Right ventricle myocardium superior (tissue), 1 donor: ENCODE results near the gene BCDIN3D. TPM values are rescaled to one million over a fixed set of nuclear protein-coding genes. Genes with fewer than 3 reads are reported as not detected.
"Not testable (repeated sequence)": the region's sequence is repeated elsewhere in the genome, so short reads cannot be mapped to it uniquely, and the experiment has no call there.

ENCODE experiments used
- ATAC-seq: fragments of 200-7000 bp; cut with Tn5 transposase; one replicate; pipeline ENCODE4 v1.9.1; 2020; ENCODE audit warnings: mild to moderate bottlenecking; ENCODE audit not compliant: poor library complexity
- DNase-seq: peaks from one replicate; pipeline ENCODE4 v3.0.0-alpha.2; 2020
- intact Hi-C: fragments of 100-400 bp; cut with DNase I; formaldehyde crosslinking; loops from one replicate; pipeline ENCODE4 v1.11.2; 2022
- total RNA-seq: library from RNA; stranded (reverse); fragmentation: NEBNext Ultra II Directional; extraction: Animal tissue kit (Norgen Biotek cat#: 25700); gene quantifications from one replicate; pipeline ENCODE4 v1.2.1, GENCODE V29; 2021
- donor health status: DM: no; HTN: yes; CAD: no; lungs with severe emphysema.

Gene BCDIN3D
- total RNA-seq, 1 donor from 2014 or later: 2.4 TPM

- intact Hi-C loops: loop anchor here (5.0 to 10.0 kb wide), 2 partner anchors 78 to 205 kb away; no protein-coding TSS in a partner anchor
- peak; percentile 45 for ATAC-seq
Observed at GRCh38 chr12:49866859-49867569, 24.1 kb upstream of the BCDIN3D start.

GRCh38 chr12:49865782-49866135 is 22.9 kb upstream of the BCDIN3D start:
- ATAC-seq (no peak), DNase-seq (no peak)
- intact Hi-C loops: loop anchor here (5.0 to 10.0 kb wide), 2 partner anchors 79 to 207 kb away; no protein-coding TSS in a partner anchor

More at GRCh38 chr12:49866859-49867569, 24.1 kb upstream of the BCDIN3D start:
- peak; percentile 87 for DNase-seq

- intact Hi-C loops: loop anchor here (5.0 to 10.0 kb wide), 2 partner anchors 80 to 207 kb away; no protein-coding TSS in a partner anchor
- ATAC-seq: no peak
- no peak for DNase-seq
Observed at GRCh38 chr12:49865109-49865781, 22.3 kb upstream of the BCDIN3D start.

GRCh38 chr12:49864798-49865090 is 21.8 kb upstream of the BCDIN3D start:
- no peak for DNase-seq
- intact Hi-C loops: loop anchor here (5.0 to 10.0 kb wide), 2 partner anchors 80 to 208 kb away; no protein-coding TSS in a partner anchor
- ATAC-seq: no peak

GRCh38 chr12:49863946-49864797 is 21.3 kb upstream of the BCDIN3D start:
- intact Hi-C loops: loop anchor here (10.0 kb wide), 1 partner anchor 81 kb away; no protein-coding TSS in a partner anchor
- DNase-seq: no peak
- no peak for ATAC-seq

- ATAC-seq: not testable (repeated sequence)
- intact Hi-C loops: loop anchor here (10.0 kb wide), 1 partner anchor 84 kb away; no protein-coding TSS in a partner anchor
Observed at GRCh38 chr12:49860921-49861320, 18.0 kb upstream of the BCDIN3D start.

GRCh38 chr12:49855890-49856289 is 13.0 kb upstream of the BCDIN3D start:
- intact Hi-C loops, DNase-seq, ATAC-seq: not testable (repeated sequence)

More at GRCh38 chr12:49860921-49861320, 18.0 kb upstream of the BCDIN3D start:
- not testable (repeated sequence) for DNase-seq

- intact Hi-C loops: no loop called here
- no peak for ATAC-seq
Observed at GRCh38 chr12:49854976-49855375, 12.1 kb upstream of the BCDIN3D start.

GRCh38 chr12:49853671-49854070 is 10.8 kb upstream of the BCDIN3D start:
- intact Hi-C loops: no loop called here
- ATAC-seq (no peak), DNase-seq (no peak)

More at GRCh38 chr12:49854976-49855375, 12.1 kb upstream of the BCDIN3D start:
- DNase-seq: no peak

- no peak for DNase-seq
- intact Hi-C loops: no loop called here
- ATAC-seq: no peak
Observed at GRCh38 chr12:49847161-49847560, 4.3 kb upstream of the BCDIN3D start.

- DNase-seq: no peak
- intact Hi-C loops: no loop called here
- no peak for ATAC-seq
Observed at GRCh38 chr12:49846032-49846431, 3.1 kb upstream of the BCDIN3D start.

GRCh38 chr12:49843876-49844437 is 1.1 kb upstream of the BCDIN3D start:
- ATAC-seq (no peak), DNase-seq (no peak)
- intact Hi-C loops: no loop called here

GRCh38 chr12:49843411-49843810 is 505 bp upstream of the BCDIN3D start:
- DNase-seq (no peak), ATAC-seq (no peak)
- intact Hi-C loops: no loop called here

- ATAC-seq (no peak), DNase-seq (no peak)
- intact Hi-C loops: no loop called here
Observed at GRCh38 chr12:49838973-49839633, 3.8 kb downstream of the BCDIN3D start.

GRCh38 chr12:49832836-49833421 is 10.0 kb downstream of the BCDIN3D start:
- DNase-seq (no peak), ATAC-seq (no peak)
- intact Hi-C loops: no loop called here

- intact Hi-C loops: no loop called here
- no peak for ATAC-seq
Observed at GRCh38 chr12:49831717-49832116, 11.2 kb downstream of the BCDIN3D start.

GRCh38 chr12:49828133-49829091 is 14.5 kb downstream of the BCDIN3D start, which contains the start of gene NCKAP5L:
TSS of gene NCKAP5L (minus strand) at chr12:49828413. CDS start at chr12:49804044, 24,369 bp downstream.
- DNase-seq: peak; percentile 99
- intact Hi-C loops: no loop called here
- peak; percentile 96 for ATAC-seq

More at GRCh38 chr12:49831717-49832116, 11.2 kb downstream of the BCDIN3D start:
- no peak for DNase-seq
